GM23338 (cell line): Measurements from ENCODE around the gene AFF3.

ENCODE experiments used
- CREB1 ChIP-seq: fragments of 250-450 bp; sonication (Bioruptor Pico); IDR thresholded peaks from 2 replicates; pipeline ENCODE4 v1.5.0; 2020; ENCODE audit warnings: low read depth, mild to moderate bottlenecking, moderate library complexity
- EZH2 ChIP-seq: fragments of 200-600 bp; sonication (generic); IDR thresholded peaks from one replicate; pipeline ENCODE4 v1.8.0; 2017; ENCODE audit warnings: antibody characterized with exemption, mild to moderate bottlenecking, low read depth; ENCODE audit not compliant: unreplicated experiment
- EZH2phosphoT487 ChIP-seq: fragments of 200-600 bp; sonication (generic); IDR thresholded peaks from one replicate; pipeline ENCODE4 v1.8.1; 2018; ENCODE audit warnings: antibody characterized with exemption; ENCODE audit not compliant: unreplicated experiment
- JUNB ChIP-seq: IDR thresholded peaks from one replicate; pipeline ENCODE4 v1.6.1; 2016; ENCODE audit warnings: antibody characterized with exemption; ENCODE audit not compliant: unreplicated experiment
- NANOG ChIP-seq: IDR thresholded peaks from 2 replicates; pipeline ENCODE4 v1.6.1; 2016; ENCODE audit warnings: antibody characterized with exemption, borderline replicate concordance
- POLR2AphosphoS5 ChIP-seq: IDR thresholded peaks from 2 replicates; pipeline ENCODE4 v1.6.1; 2016; ENCODE audit warnings: antibody characterized with exemption, low read depth
- REST ChIP-seq: IDR thresholded peaks from one replicate; pipeline ENCODE4 v1.6.1; 2018; ENCODE audit warnings: antibody characterized with exemption; ENCODE audit not compliant: unreplicated experiment
- STAT1 ChIP-seq: IDR thresholded peaks from one replicate; pipeline ENCODE4 v1.6.1; 2016; ENCODE audit warnings: antibody characterized with exemption; ENCODE audit not compliant: unreplicated experiment
- ZNF331 ChIP-seq: fragments of 250-450 bp; sonication (Bioruptor Pico); IDR thresholded peaks from 2 replicates; pipeline ENCODE4 v1.5.0; 2020; ENCODE audit warnings: low read depth, mild to moderate bottlenecking, moderate library complexity
- ZNF462 ChIP-seq: fragments of 250-450 bp; sonication (Bioruptor Pico); IDR thresholded peaks from 2 replicates; pipeline ENCODE4 v1.5.0; 2020; ENCODE audit warnings: mild to moderate bottlenecking, moderate library complexity
- TF ChIP-seq, protein P1 (sequence below), 2 experiments: fragments of 200-600 bp in 1 of 2; sonication (generic) in 1 of 2; conservative IDR thresholded peaks; 2 replicates each; pipeline versions ENCODE4 v1.5.1 to v1.6.1; 2016 to 2017; ENCODE audit warnings: antibody characterized with exemption in 2 of 2, low read depth in 2 of 2, mild to moderate bottlenecking in 2 of 2, moderate library complexity in 1 of 2

GRCh38 chr2:99545066-99545465, 597.3 kb downstream of the AFF3 start:
- TF ChIP-seq, protein P1, sequence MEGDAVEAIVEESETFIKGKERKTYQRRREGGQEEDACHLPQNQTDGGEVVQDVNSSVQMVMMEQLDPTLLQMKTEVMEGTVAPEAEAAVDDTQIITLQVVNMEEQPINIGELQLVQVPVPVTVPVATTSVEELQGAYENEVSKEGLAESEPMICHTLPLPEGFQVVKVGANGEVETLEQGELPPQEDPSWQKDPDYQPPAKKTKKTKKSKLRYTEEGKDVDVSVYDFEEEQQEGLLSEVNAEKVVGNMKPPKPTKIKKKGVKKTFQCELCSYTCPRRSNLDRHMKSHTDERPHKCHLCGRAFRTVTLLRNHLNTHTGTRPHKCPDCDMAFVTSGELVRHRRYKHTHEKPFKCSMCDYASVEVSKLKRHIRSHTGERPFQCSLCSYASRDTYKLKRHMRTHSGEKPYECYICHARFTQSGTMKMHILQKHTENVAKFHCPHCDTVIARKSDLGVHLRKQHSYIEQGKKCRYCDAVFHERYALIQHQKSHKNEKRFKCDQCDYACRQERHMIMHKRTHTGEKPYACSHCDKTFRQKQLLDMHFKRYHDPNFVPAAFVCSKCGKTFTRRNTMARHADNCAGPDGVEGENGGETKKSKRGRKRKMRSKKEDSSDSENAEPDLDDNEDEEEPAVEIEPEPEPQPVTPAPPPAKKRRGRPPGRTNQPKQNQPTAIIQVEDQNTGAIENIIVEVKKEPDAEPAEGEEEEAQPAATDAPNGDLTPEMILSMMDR (conservative IDR thresholded peaks at IDR 0.05; ENCODE audit: low read depth in 2 of 2), result no peak
- TF ChIP-seq POLR2AphosphoS5 (no peak), EZH2 (no peak), EZH2phosphoT487 (no peak), STAT1 (no peak), CREB1 (CRISPR knock-in tag) (no peak), REST (no peak), ZNF462 (CRISPR knock-in tag) (no peak), ZNF331 (CRISPR knock-in tag) (no peak), NANOG (no peak), JUNB (no peak)
